Neural cell (in vitro differentiated cells): ENCODE data around the gene KIAA0586. TPM values are rescaled to one million over a fixed set of nuclear protein-coding genes. Genes with fewer than 3 reads are reported as not detected.
"Not testable (repeated sequence)": the region's sequence is repeated elsewhere in the genome, so short reads cannot be mapped to it uniquely, and the experiment has no call there.

Experiments used
- H2AFZ ChIP-seq: fragments of 200-600, 300-800 bp; sonication (generic), shearing (Covaris generic); 2 replicates; pipeline ENCODE4 v1.6.0; 2014; ENCODE audit warnings: low read depth, mild to moderate bottlenecking, antibody characterized with exemption, low read length, moderate library complexity
- H3F3A ChIP-seq: fragments of 200-600 bp; shearing (Covaris generic); 2 replicates; pipeline ENCODE4 v1.6.1; 2016; ENCODE audit warnings: mild to moderate bottlenecking, moderate library complexity, mixed read lengths, antibody characterized with exemption, low read length; ENCODE audit not compliant: insufficient read depth, poor library complexity, severe bottlenecking
- H3K27ac ChIP-seq: fragments of 200-600, 300-800 bp; sonication (generic), shearing (Covaris generic); 2 replicates; pipeline ENCODE4 v1.5.1; 2014; ENCODE audit warnings: mild to moderate bottlenecking, low read length, moderate library complexity
- H3K27me3 ChIP-seq: fragments of 300-800, 200-600 bp; sonication (generic), shearing (Covaris generic); 2 replicates; pipeline ENCODE4 v1.6.0; 2014; ENCODE audit warnings: mild to moderate bottlenecking, low read depth, low read length, moderate library complexity; ENCODE audit not compliant: insufficient read depth
- H3K36me3 ChIP-seq: fragments of 300-800, 200-600 bp; sonication (generic), shearing (Covaris generic); 2 replicates; pipeline ENCODE4 v1.5.1; 2014; ENCODE audit warnings: mild to moderate bottlenecking, antibody characterized with exemption, low read length, moderate library complexity; ENCODE audit not compliant: insufficient read depth
- H3K4me2 ChIP-seq: fragments of 300-800, 200-600 bp; sonication (generic), shearing (Covaris generic); 2 replicates; pipeline ENCODE4 v1.6.0; 2014; ENCODE audit warnings: mild to moderate bottlenecking, low read length
- H3K4me3 ChIP-seq: fragments of 300-800, 200-600 bp; sonication (generic), shearing (Covaris generic); 2 replicates; pipeline ENCODE4 v1.5.1; 2014; ENCODE audit warnings: mild to moderate bottlenecking, low read length, moderate library complexity
- H3K79me2 ChIP-seq: fragments of 200-600 bp; shearing (Covaris generic); replicated peaks from 2 replicates; pipeline ENCODE4 v1.6.0; 2014; ENCODE audit warnings: mild to moderate bottlenecking, low read length, moderate library complexity; ENCODE audit not compliant: insufficient read depth
- H3K9ac ChIP-seq: fragments of 300-800, 200-600 bp; sonication (generic), shearing (Covaris generic); 2 replicates; pipeline ENCODE4 v1.6.1; 2016; ENCODE audit warnings: mild to moderate bottlenecking, low read length, mixed read lengths
- H3K9me2 ChIP-seq: fragments of 200-600 bp; shearing (Covaris generic); 2 replicates; pipeline ENCODE4 v1.6.1; 2016; ENCODE audit warnings: mild to moderate bottlenecking, low read length, mixed read lengths; ENCODE audit not compliant: insufficient read depth
- H3K9me3 ChIP-seq: fragments of 200-600, 300-800 bp; sonication (generic), shearing (Covaris generic); 2 replicates; pipeline ENCODE4 v1.6.1; 2016; ENCODE audit warnings: mild to moderate bottlenecking, mixed run types, low read length, moderate library complexity, mixed read lengths
- H4K20me1 ChIP-seq: fragments of 200-600 bp; shearing (Covaris generic); 2 replicates; pipeline ENCODE4 v1.6.1; 2016; ENCODE audit warnings: mild to moderate bottlenecking, mixed run types; ENCODE audit not compliant: insufficient read depth
- CTCF ChIP-seq: fragments of 450-650 bp; IDR thresholded peaks from 2 replicates; pipeline ENCODE4 v1.5.1; 2014; ENCODE audit warnings: antibody characterized with exemption, mild to moderate bottlenecking, moderate library complexity; ENCODE audit not compliant: poor library complexity, severe bottlenecking
- EP300 ChIP-seq: fragments of 450-650 bp; conservative IDR thresholded peaks from 2 replicates; pipeline ENCODE4 v1.6.1; 2014; ENCODE audit warnings: antibody characterized with exemption, mild to moderate bottlenecking, moderate library complexity; ENCODE audit not compliant: poor library complexity, severe bottlenecking
- EZH2 ChIP-seq: fragments of 200-600, 300-800 bp; shearing (Covaris generic), sonication (generic); IDR thresholded peaks from 2 replicates; pipeline ENCODE4 v1.6.1; 2014; ENCODE audit warnings: antibody characterized with exemption, low read length, borderline replicate concordance, mild to moderate bottlenecking; ENCODE audit not compliant: insufficient read depth, poor library complexity, severe bottlenecking
- MXI1 ChIP-seq: fragments of 450-650 bp; conservative IDR thresholded peaks from 2 replicates; pipeline ENCODE4 v1.6.1; 2014; ENCODE audit warnings: antibody characterized with exemption, mild to moderate bottlenecking; ENCODE audit not compliant: poor library complexity, severe bottlenecking
- POLR2AphosphoS5 ChIP-seq: IDR thresholded peaks from 2 replicates; pipeline ENCODE4 v1.6.1; 2012
- RAD21 ChIP-seq: fragments of 450-650 bp; conservative IDR thresholded peaks from 2 replicates; pipeline ENCODE4 v1.6.1; 2014; ENCODE audit warnings: antibody characterized with exemption, mild to moderate bottlenecking, moderate library complexity
- REST ChIP-seq: IDR thresholded peaks from 2 replicates; pipeline ENCODE4 v1.6.1; 2012; ENCODE audit warnings: borderline replicate concordance
- SMC3 ChIP-seq: fragments of 450-650 bp; conservative IDR thresholded peaks from 2 replicates; pipeline ENCODE4 v1.6.1; 2014; ENCODE audit warnings: antibody characterized with exemption, mild to moderate bottlenecking, moderate library complexity; ENCODE audit not compliant: poor library complexity
- TAF1 ChIP-seq: IDR thresholded peaks from 2 replicates; pipeline ENCODE4 v1.6.1; 2012; ENCODE audit warnings: low read depth
- polyA plus RNA-seq: library from polyadenylated mRNA; depleted of rRNA; stranded (reverse); fragments of >200 nt; gene quantifications from 2 replicates; pipeline ENCODE4 v1.2.3, GENCODE V29; 2014

The KIAA0586 gene
- polyA plus RNA-seq, 1 donor from 2014 or later, result 8.0 TPM

- not testable (repeated sequence) for H3K36me3 ChIP-seq, H3K27ac ChIP-seq, H3K4me2 ChIP-seq
Observed at GRCh38 chr14:58478329-58478728, 50.8 kb downstream of the KIAA0586 start.

GRCh38 chr14:58479975-58480374 lies 52.5 kb downstream of the KIAA0586 start:
- Histone ChIP-seq H3K27ac (no peak overlapping the region), H3K4me2 (no peak overlapping the region), H2AFZ (no peak overlapping the region), H3K4me3 (no peak overlapping the region), H3F3A (no peaks in the 10 kb centered on the region), H3K9me3 (no peaks in the 10 kb centered on the region), H3K9ac (no peak overlapping the region), H3K36me3 (no peaks in the 10 kb centered on the region), H3K9me2 (no peaks in the 10 kb centered on the region), H3K27me3 (no peaks in the 10 kb centered on the region), H4K20me1 (no peaks in the 10 kb centered on the region), H3K79me2 (no peaks in the 10 kb centered on the region)
- TF ChIP-seq REST (no peak), POLR2AphosphoS5 (no peak), TAF1 (no peak), CTCF (no peak), MXI1 (no peak), RAD21 (no peak)

More at GRCh38 chr14:58478329-58478728, 50.8 kb downstream of the KIAA0586 start:
- not testable (repeated sequence) for H3K9ac ChIP-seq, H4K20me1 ChIP-seq, H2AFZ ChIP-seq, H3K9me3 ChIP-seq, H3F3A ChIP-seq, H3K79me2 ChIP-seq, H3K27me3 ChIP-seq, H3K4me3 ChIP-seq, H3K9me2 ChIP-seq

- TF ChIP-seq TAF1 (no peak), MXI1 (no peak), RAD21 (no peak), REST (no peak), SMC3 (no peak), CTCF (no peak), EP300 (no peak), POLR2AphosphoS5 (no peak), EZH2 (no peak)
- H3K27ac ChIP-seq, result no peak overlapping the region
- H4K20me1 ChIP-seq, result no peaks in the 10 kb centered on the region
- no peaks in the 10 kb centered on the region for H3K27me3 ChIP-seq
- no peaks in the 10 kb centered on the region for H3K9me2 ChIP-seq
- no peak overlapping the region for H2AFZ ChIP-seq
- H3K4me2 ChIP-seq, result no peak overlapping the region
- H3F3A ChIP-seq, result no peaks in the 10 kb centered on the region
- no peak overlapping the region for H3K9ac ChIP-seq
- no peaks in the 10 kb centered on the region for H3K79me2 ChIP-seq
- no peaks in the 10 kb centered on the region for H3K9me3 ChIP-seq
- no peaks in the 10 kb centered on the region for H3K36me3 ChIP-seq
- no peak overlapping the region for H3K4me3 ChIP-seq
Observed at GRCh38 chr14:58484176-58484575, 56.7 kb downstream of the KIAA0586 start.
